Stimulated activated CD4-positive, alpha-beta T cell treated with anti-CD3 and anti-CD28 coated beads, TNF-alpha, amount 100 ng/mL, for 48 hours (primary cell): Measurements from ENCODE around the gene PRELID2.

ENCODE experiments used
- DNase-seq, 3 donors: peaks; one replicate each; pipeline ENCODE4 v3.0.0-alpha.2; 2020; ENCODE audit warnings: low read depth in 3 of 3

The PRELID2 gene

GRCh38 chr5:145797336-145797735, 37.8 kb downstream of the PRELID2 start:
- no peak for DNase-seq

- DNase-seq = no peak
Measured at GRCh38 chr5:145796318-145796717, 38.8 kb downstream of the PRELID2 start.

- DNase-seq = no peak
Measured at GRCh38 chr5:145793574-145793973, 41.6 kb downstream of the PRELID2 start.

- no peak for DNase-seq
Measured at GRCh38 chr5:145792840-145793239, 42.3 kb downstream of the PRELID2 start.

GRCh38 chr5:145791866-145792265, 43.3 kb downstream of the PRELID2 start:
- DNase-seq = no peak

GRCh38 chr5:145787996-145788395, 47.1 kb downstream of the PRELID2 start:
- no peak for DNase-seq

- no peak for DNase-seq
Measured at GRCh38 chr5:145787507-145787906, 47.6 kb downstream of the PRELID2 start.

GRCh38 chr5:145787001-145787400, 48.1 kb downstream of the PRELID2 start:
- DNase-seq = no peak

GRCh38 chr5:145780982-145781381, 54.2 kb downstream of the PRELID2 start:
- no peak for DNase-seq

GRCh38 chr5:145778144-145778900, 56.8 kb downstream of the PRELID2 start:
- no peak for DNase-seq

GRCh38 chr5:145777445-145778063, 57.6 kb downstream of the PRELID2 start:
- DNase-seq = no peak

GRCh38 chr5:145776886-145777285, 58.3 kb downstream of the PRELID2 start:
- DNase-seq = no peak

- no peak for DNase-seq
Measured at GRCh38 chr5:145775893-145776444, 59.2 kb downstream of the PRELID2 start.

- DNase-seq = no peak
Measured at GRCh38 chr5:145775411-145775810, 59.7 kb downstream of the PRELID2 start.

GRCh38 chr5:145774442-145774841, 60.7 kb downstream of the PRELID2 start:
- no peak for DNase-seq

- DNase-seq = no peak
Measured at GRCh38 chr5:145772466-145772865, 62.7 kb downstream of the PRELID2 start.

- no peak for DNase-seq
Measured at GRCh38 chr5:145768863-145769262, 66.3 kb downstream of the PRELID2 start.

GRCh38 chr5:145764325-145764724, 70.8 kb downstream of the PRELID2 start:
- no peak for DNase-seq

- DNase-seq = no peak
Measured at GRCh38 chr5:145762833-145763232, 72.3 kb downstream of the PRELID2 start.

- no peak for DNase-seq
Measured at GRCh38 chr5:145761254-145761653, 73.9 kb downstream of the PRELID2 start.

GRCh38 chr5:145760660-145761059, 74.5 kb downstream of the PRELID2 start:
- no peak for DNase-seq

GRCh38 chr5:145752947-145753346, 82.2 kb downstream of the PRELID2 start:
- DNase-seq = no peak

- DNase-seq = no peak
Measured at GRCh38 chr5:145752534-145752933, 82.6 kb downstream of the PRELID2 start.
